ENCODE data around the gene CPB2.

DNA sequence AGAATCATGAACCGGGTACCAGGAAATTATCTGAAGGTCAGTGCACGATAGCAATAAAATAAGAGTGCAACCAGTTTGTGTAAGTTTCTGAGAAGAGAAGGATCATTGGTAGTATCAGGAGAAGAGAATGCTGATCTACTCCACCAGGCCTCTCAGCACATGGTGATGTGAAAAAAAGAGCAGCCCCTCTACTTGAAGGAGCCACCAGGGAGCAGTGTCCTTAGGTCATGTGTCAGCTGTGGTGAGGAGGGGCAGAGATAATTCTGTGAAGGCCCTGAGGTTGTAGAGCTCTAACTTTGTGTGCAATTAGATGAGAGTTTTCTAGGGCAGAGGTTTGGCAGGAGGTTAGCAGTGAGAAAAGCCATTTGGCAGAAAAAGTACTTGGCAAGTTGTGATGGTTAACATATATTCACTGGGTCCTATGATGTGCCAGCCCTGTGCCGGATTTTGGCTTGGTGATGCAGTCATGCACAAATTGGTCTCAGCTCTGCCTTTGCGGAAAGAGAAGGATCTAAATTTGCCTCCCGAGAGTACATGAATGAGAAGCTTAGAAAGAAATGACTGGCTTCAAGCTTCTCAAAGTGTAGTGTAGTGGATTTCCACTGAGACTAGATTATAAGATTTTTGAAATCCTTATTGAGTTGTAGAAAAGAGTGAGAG is 33.1 kb downstream of the CPB2 start:
- TF ChIP-seq, protein P1, sequence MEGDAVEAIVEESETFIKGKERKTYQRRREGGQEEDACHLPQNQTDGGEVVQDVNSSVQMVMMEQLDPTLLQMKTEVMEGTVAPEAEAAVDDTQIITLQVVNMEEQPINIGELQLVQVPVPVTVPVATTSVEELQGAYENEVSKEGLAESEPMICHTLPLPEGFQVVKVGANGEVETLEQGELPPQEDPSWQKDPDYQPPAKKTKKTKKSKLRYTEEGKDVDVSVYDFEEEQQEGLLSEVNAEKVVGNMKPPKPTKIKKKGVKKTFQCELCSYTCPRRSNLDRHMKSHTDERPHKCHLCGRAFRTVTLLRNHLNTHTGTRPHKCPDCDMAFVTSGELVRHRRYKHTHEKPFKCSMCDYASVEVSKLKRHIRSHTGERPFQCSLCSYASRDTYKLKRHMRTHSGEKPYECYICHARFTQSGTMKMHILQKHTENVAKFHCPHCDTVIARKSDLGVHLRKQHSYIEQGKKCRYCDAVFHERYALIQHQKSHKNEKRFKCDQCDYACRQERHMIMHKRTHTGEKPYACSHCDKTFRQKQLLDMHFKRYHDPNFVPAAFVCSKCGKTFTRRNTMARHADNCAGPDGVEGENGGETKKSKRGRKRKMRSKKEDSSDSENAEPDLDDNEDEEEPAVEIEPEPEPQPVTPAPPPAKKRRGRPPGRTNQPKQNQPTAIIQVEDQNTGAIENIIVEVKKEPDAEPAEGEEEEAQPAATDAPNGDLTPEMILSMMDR (IDR thresholded peaks at IDR 0.05), result no peak
- no peak for TF ChIP-seq POLR2A (IDR thresholded peaks at IDR 0.05)
